ENCODE data around the gene TADA2B. TPM values are rescaled to one million over a fixed set of nuclear protein-coding genes. Genes with fewer than 3 reads are reported as not detected.

The TADA2B gene
- total and polyA plus RNA-seq, 4 donors, result 3.6 to 13.8 (median 12.6) TPM

GRCh38 chr4:7025040-7025602, 18.1 kb upstream of the TADA2B start:
- DNase-seq (ENCODE audit: low spot score), result no peak
- H3K9ac ChIP-seq (ENCODE audit: low read depth in 1 of 2, low read length in 2 of 2), result no peak overlapping the region
- no peaks in the 10 kb centered on the region for H3K9me3 ChIP-seq (ENCODE audit: control insufficient read depth in 4 of 4, low read length in 3 of 4)
- no peak for TF ChIP-seq RXRA (IDR thresholded peaks at IDR 0.05)
- TF ChIP-seq SP1 (IDR thresholded peaks at IDR 0.05), result no peak
- no peak for TF ChIP-seq MAX (IDR thresholded peaks at IDR 0.05)
- no peak for TF ChIP-seq FOXA1 (IDR thresholded peaks at IDR 0.05)
- TF ChIP-seq HNF4G (IDR thresholded peaks at IDR 0.05), result no peak
- TF ChIP-seq NR2F2 (IDR thresholded peaks at IDR 0.05), result no peak
- TF ChIP-seq REST (IDR thresholded peaks at IDR 0.05), result no peak
- TF ChIP-seq CTCF (IDR thresholded peaks at IDR 0.05; ENCODE audit: low read depth, low read length, missing input control), result no peak
- no peak for TF ChIP-seq EGR1 (IDR thresholded peaks at IDR 0.05; ENCODE audit: low read depth in 2 of 2)
- TF ChIP-seq HNF4A (conservative IDR thresholded peaks at IDR 0.05), result no peak
- no peak for TF ChIP-seq ZBTB33 (IDR thresholded peaks at IDR 0.05)
- no peak for TF ChIP-seq JUND (IDR thresholded peaks at IDR 0.05)
- TF ChIP-seq ATF3 (IDR thresholded peaks at IDR 0.05), result no peak
- TF ChIP-seq RAD21 (IDR thresholded peaks at IDR 0.05), result no peak
- no peak for TF ChIP-seq GABPA (IDR thresholded peaks at IDR 0.05 in 1 of 2, conservative IDR thresholded peaks at IDR 0.05 in 1 of 2)
- no peak overlapping the region for H3K27ac ChIP-seq (ENCODE audit: low read depth in 1 of 2, low read length in 2 of 2)
- H3K27me3 ChIP-seq (ENCODE audit: control insufficient read depth in 4 of 4, insufficient read depth in 4 of 4, low read length in 3 of 4), result no peaks in the 10 kb centered on the region
- 92% methylated on average over 28 of the region's 28 CpGs for WGBS
- H3K4me1 ChIP-seq (ENCODE audit: control insufficient read depth in 4 of 4, insufficient read depth in 4 of 4, low read length in 3 of 4), result peaks cover 3 to 13% (median 5%) of the 10 kb centered on the region in 4 donors
- H3K4me3 ChIP-seq (ENCODE audit: low read depth in 1 of 3, low read length in 3 of 3), result no peak overlapping the region
- H3K36me3 ChIP-seq (ENCODE audit: control insufficient read depth in 4 of 4, insufficient read depth in 3 of 4, low read depth in 1 of 4, low read length in 3 of 4), result peaks cover 1 to 32% (median 16%) of the 10 kb centered on the region in 4 donors

- no peak for TF ChIP-seq SP1 (IDR thresholded peaks at IDR 0.05)
- no peak for TF ChIP-seq YY1 (IDR thresholded peaks at IDR 0.05)
- TF ChIP-seq CTCF (IDR thresholded peaks at IDR 0.05; ENCODE audit: low read depth, low read length, missing input control), result no peak
- no peak for TF ChIP-seq FOXA1 (IDR thresholded peaks at IDR 0.05)
- no peak for TF ChIP-seq ZBTB33 (IDR thresholded peaks at IDR 0.05)
- no peak for TF ChIP-seq TAF1 (conservative IDR thresholded peaks at IDR 0.05)
- WGBS, result 99% methylated on average over 9 of the region's 9 CpGs
Observed at GRCh38 chr4:7026107-7026506, 17.1 kb upstream of the TADA2B start.

More at GRCh38 chr4:7026107-7026506, 17.1 kb upstream of the TADA2B start:
- H3K36me3 ChIP-seq (ENCODE audit: control insufficient read depth in 4 of 4, insufficient read depth in 3 of 4, low read depth in 1 of 4, low read length in 3 of 4), result peaks cover 3 to 39% (median 22%) of the 10 kb centered on the region in 4 donors
- H3K9ac ChIP-seq (ENCODE audit: low read depth in 1 of 2, low read length in 2 of 2), result no peak overlapping the region
- no peak overlapping the region for H3K4me3 ChIP-seq (ENCODE audit: low read depth in 1 of 3, low read length in 3 of 3)
- DNase-seq (ENCODE audit: low spot score), result no peak
- H3K27me3 ChIP-seq (ENCODE audit: control insufficient read depth in 4 of 4, insufficient read depth in 4 of 4, low read length in 3 of 4), result no peaks in the 10 kb centered on the region
- H3K27ac ChIP-seq (ENCODE audit: low read depth in 1 of 2, low read length in 2 of 2), result no peak overlapping the region
- H3K9me3 ChIP-seq (ENCODE audit: control insufficient read depth in 4 of 4, low read length in 3 of 4), result no peaks in the 10 kb centered on the region
- H3K4me1 ChIP-seq (ENCODE audit: control insufficient read depth in 4 of 4, insufficient read depth in 4 of 4, low read length in 3 of 4), result peaks cover 3 to 15% (median 7%) of the 10 kb centered on the region in 4 donors
